Spinal cord (tissue), 10 donors: ENCODE data around the gene HECW1. TPM values are rescaled to one million over a fixed set of nuclear protein-coding genes. Genes with fewer than 3 reads are reported as not detected.
A peak's percentile ranks its signal among the peaks of the same experiment; 100 is the strongest.

Experiments used
- DNase-seq, 6 donors: peaks; one replicate each; pipeline versions ENCODE4 v3.0.0 to v3.0.0-alpha.2; 2013 to 2015; ENCODE audit warnings: low spot score in 6 of 6, low read depth in 4 of 6
- H3K27ac ChIP-seq: one replicate; pipeline ENCODE4 v1.5.1; 2013; ENCODE audit warnings: low read depth, low read length, control low read depth
- H3K27me3 ChIP-seq: one replicate; pipeline ENCODE4 v1.6.1; 2013; ENCODE audit warnings: low read length; ENCODE audit not compliant: control insufficient read depth, insufficient read depth
- H3K36me3 ChIP-seq: one replicate; pipeline ENCODE4 v1.6.1; 2013; ENCODE audit warnings: low read length; ENCODE audit not compliant: control insufficient read depth, insufficient read depth
- H3K4me1 ChIP-seq: one replicate; pipeline ENCODE4 v1.6.1; 2013; ENCODE audit warnings: low read length; ENCODE audit not compliant: control insufficient read depth, insufficient read depth
- H3K4me3 ChIP-seq: one replicate; pipeline ENCODE4 v1.5.1; 2013; ENCODE audit warnings: low read depth, low read length, control low read depth
- H3K9me3 ChIP-seq: one replicate; pipeline ENCODE4 v1.6.1; 2013; ENCODE audit warnings: low read length; ENCODE audit not compliant: control insufficient read depth, insufficient read depth
- WGBS: methylation state at CpG from one replicate; pipeline ENCODE4 v1.1.5; 2013; ENCODE audit warnings: missing lambda C conversion rate; ENCODE audit not compliant: insufficient coverage; 5-methylcytosine and 5-hydroxymethylcytosine counted together
- polyA plus RNA-seq, 2 donors: library from polyadenylated mRNA; unstranded; fragments of 120-200 nt; gene quantifications; one replicate each; pipeline ENCODE4 v1.2.1, GENCODE V29; 2013; ENCODE audit not compliant: insufficient read length in 2 of 2
- total RNA-seq, 2 donors: library from RNA; depleted of rRNA in 1 of 2; stranded (reverse); fragments of 120-200 nt in 1 of 2; fragments of >200 nt in 1 of 2; gene quantifications; one replicate each; pipeline versions ENCODE4 v1.2.3 to v1.2.4, GENCODE V29; 2013 to 2014
- donor health status: healthy.

The HECW1 gene
- total and polyA plus RNA-seq, 4 donors, result 10.7 to 23.5 (median 18.4) TPM

DNA sequence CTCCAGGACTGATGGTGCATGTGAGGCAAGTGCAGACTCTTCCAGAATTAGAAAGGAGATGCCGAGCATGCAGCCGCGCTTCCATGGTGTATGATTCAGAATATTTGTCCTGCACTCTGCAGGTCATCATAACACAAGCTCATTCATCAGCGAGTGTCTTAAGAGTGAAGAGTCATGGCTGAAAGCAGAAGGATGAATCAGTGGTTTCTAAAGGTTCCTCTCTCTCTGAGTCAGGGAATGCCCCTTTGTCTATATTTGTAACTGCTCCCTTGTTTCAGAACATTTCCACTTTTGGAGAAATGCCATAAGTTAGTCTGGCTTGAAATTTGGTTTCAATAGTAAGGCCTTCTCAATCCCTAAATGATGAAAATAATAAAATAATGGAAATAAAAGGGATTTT is 52.3 kb downstream of the HECW1 start:
- H3K36me3 ChIP-seq, result no peaks in the 10 kb centered on the region
- peak in 3 of 6 donors; percentile 7 to 63 (median 30) for DNase-seq
- H3K4me1 ChIP-seq, result peaks cover 7% of the 10 kb centered on the region
- no peak overlapping the region for H3K4me3 ChIP-seq
- H3K27me3 ChIP-seq, result no peaks in the 10 kb centered on the region
- H3K9me3 ChIP-seq, result no peaks in the 10 kb centered on the region
- WGBS, result no CpG with 5 or more reads among the region's 4 CpGs
- H3K27ac ChIP-seq, result no peak overlapping the region

DNA sequence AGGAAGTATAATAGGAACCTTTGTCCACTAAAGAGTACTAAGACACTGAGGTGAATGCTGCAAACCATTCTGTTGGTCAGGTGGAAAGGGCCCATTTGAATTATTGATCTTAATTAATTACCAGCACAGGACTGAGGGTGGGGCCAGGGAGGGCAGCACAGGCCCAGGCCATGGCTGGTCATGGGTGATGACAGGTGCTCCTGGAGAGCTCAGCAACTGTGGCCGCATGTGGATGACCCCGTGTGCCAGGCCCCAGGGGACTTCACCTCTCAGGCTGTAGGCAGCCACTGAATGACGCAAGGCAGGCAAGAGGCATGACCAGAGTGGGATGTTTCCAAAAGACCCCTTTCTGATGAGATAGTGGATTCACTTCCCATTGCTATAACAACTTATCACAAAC is 54.2 kb downstream of the HECW1 start:
- no peaks in the 10 kb centered on the region for H3K36me3 ChIP-seq
- H3K27me3 ChIP-seq, result no peaks in the 10 kb centered on the region
- peaks cover 10% of the 10 kb centered on the region for H3K4me1 ChIP-seq
- 96% methylated on average over 3 of the region's 3 CpGs for WGBS
- no peaks in the 10 kb centered on the region for H3K9me3 ChIP-seq
- H3K27ac ChIP-seq, result no peak overlapping the region
- no peak overlapping the region for H3K4me3 ChIP-seq
- DNase-seq, result no peak

DNA sequence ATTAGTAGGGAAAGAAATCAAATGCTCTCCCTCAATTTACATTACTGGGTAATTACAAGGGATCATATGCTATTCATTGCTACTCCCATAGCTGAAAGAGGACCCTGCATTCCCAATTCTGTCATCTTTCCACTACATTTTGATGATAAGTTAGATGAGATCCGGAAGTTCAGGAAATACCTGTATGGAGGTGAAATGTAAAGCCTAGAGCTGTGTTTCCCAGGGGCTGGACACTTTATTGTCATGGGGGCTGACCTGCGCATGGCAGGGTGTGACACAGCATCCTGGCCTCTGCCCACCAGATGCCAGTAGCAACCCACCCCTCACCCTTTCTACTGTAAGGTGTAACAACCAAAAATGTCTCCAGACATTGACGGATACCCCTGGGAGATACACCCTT is 56.6 kb downstream of the HECW1 start:
- no peaks in the 10 kb centered on the region for H3K36me3 ChIP-seq
- H3K27me3 ChIP-seq, result no peaks in the 10 kb centered on the region
- no peak overlapping the region for H3K27ac ChIP-seq
- no peaks in the 10 kb centered on the region for H3K9me3 ChIP-seq
- H3K4me3 ChIP-seq, result no peak overlapping the region
- 78% methylated on average over 2 of the region's 3 CpGs for WGBS
- no peak for DNase-seq
- peaks cover 10% of the 10 kb centered on the region for H3K4me1 ChIP-seq

- Histone ChIP-seq H3K4me1 (peaks cover 4% of the 10 kb centered on the region), H3K27me3 (no peaks in the 10 kb centered on the region), H3K4me3 (no peak overlapping the region), H3K36me3 (no peaks in the 10 kb centered on the region), H3K27ac (peak overlapping the region; percentile 44), H3K9me3 (no peaks in the 10 kb centered on the region)
- DNase-seq, result peak in 2 of 6 donors; percentile 35 to 42
- 34% methylated on average over 3 of the region's 3 CpGs for WGBS
Observed at GRCh38 chr7:43170571-43170970, 58.1 kb downstream of the HECW1 start.

DNA sequence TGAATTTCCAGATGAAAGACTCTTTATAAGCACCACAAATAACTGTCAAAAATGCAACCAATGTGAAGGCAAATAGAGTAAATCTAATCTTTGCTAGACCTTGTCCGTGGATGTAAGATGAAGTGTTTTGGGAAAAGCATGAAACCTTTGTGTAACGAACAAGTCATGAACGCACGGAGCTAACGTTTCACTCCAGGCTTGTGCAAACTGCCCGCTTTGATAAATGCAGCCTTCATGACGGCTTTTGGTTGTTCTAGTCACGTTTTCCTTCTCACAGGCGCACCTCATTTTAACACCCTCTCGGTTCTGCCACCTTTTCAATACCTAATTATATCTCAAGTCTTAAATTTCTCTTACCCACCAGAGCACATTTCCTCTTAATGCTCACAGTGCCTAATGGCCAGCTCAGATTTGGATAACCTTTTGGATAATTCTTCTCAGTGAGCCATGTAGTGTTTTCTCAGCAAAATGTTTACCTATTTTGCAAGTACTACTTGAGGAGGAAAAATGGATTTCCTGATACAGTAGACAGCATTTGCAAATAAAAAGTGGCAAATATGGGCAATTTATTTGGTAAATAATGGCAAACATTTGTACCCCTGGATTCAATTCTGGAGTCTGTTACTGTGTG is 63.2 kb downstream of the HECW1 start:
- WGBS, result 82% methylated on average over 10 of the region's 10 CpGs
- Histone ChIP-seq H3K36me3 (no peaks in the 10 kb centered on the region), H3K4me3 (no peak overlapping the region), H3K27me3 (no peaks in the 10 kb centered on the region), H3K9me3 (no peaks in the 10 kb centered on the region), H3K27ac (no peak overlapping the region), H3K4me1 (peaks cover 1% of the 10 kb centered on the region)
- peak in 1 of 6 donors; percentile 63 for DNase-seq

GRCh38 chr7:43179393-43179792 is 66.9 kb downstream of the HECW1 start:
- Histone ChIP-seq H3K9me3 (peaks cover 2% of the 10 kb centered on the region), H3K27ac (no peak overlapping the region), H3K4me3 (no peak overlapping the region), H3K27me3 (no peaks in the 10 kb centered on the region), H3K4me1 (no peaks in the 10 kb centered on the region), H3K36me3 (no peaks in the 10 kb centered on the region)
- no CpG with 5 or more reads among the region's 2 CpGs for WGBS
- DNase-seq, result no peak

DNA sequence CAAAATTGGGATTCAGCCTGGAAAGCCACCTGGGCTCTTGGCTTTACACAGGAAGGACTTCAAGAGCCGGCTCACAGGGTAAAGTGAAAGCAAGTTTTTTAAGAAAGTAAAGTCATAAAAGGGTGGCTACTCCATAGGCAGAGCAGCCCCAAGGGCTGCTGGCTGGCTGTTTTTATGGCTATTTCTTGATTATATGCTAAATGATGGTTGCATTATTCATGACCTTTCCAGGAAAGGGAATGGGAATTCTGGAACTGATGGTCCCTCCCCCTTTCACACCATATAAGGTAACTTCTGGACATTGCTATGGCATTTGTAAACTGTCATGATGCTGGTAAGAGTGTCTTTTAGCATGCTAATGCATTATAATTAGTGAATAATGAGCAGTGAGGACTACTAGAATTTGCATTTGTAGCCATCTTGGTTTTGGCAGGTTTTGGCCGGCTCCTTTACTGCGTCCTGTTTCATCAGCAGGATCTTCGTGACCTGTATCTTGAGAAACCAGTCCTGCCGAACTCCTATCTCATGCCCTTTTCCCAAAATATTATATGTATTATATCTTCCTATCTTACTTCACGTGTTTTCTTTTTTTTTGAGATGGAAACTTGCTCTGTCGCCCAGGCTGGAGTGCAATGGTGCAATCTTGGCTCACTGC is 80.5 kb downstream of the HECW1 start:
- H3K27ac ChIP-seq, result no peak overlapping the region
- peaks cover 4% of the 10 kb centered on the region for H3K36me3 ChIP-seq
- peaks cover 7% of the 10 kb centered on the region for H3K4me1 ChIP-seq
- 87% methylated on average over 3 of the region's 7 CpGs for WGBS
- no peak overlapping the region for H3K4me3 ChIP-seq
- H3K9me3 ChIP-seq, result no peaks in the 10 kb centered on the region
- no peak for DNase-seq
- H3K27me3 ChIP-seq, result no peaks in the 10 kb centered on the region

DNA sequence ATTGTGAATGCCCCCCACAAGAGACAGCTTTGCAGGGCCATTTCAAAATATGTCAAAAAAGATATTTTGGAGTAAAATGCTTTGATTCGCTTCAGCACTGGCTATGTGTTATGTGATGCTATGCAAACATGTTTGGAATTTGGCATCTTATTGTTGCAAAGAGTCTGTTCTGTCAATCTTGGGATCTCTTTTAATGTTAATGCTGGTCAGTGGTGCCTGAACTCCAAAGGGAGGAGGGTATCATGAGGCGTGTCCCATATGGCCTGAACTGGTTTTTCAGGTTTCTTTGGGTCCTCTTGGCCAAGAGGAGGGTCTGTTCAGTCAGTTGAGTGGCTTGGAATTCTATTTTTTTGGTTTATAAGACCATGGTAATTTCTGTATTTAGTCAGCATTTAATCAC is 81.4 kb downstream of the HECW1 start:
- peaks cover 7% of the 10 kb centered on the region for H3K4me1 ChIP-seq
- WGBS, result 89% methylated on average over 1 of the region's 2 CpGs

DNA sequence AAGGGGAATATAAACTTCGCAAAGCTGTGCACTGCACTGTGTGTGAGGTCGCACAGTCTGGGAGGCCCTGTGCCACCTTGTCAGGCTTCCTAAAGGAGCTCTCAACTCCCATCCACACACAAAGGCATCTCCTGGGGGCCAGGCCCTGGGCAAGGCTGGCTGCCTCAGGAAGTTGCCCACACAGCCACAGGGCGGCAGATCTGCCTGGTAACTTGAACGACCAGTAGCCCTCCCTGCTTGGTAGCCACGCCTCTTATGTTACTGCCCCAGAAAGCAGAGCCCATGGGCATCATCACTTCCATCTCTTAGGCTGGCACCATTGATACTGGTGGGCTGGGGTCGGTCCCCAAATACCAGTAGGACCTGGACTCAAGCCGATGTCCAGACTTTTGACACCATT is 82.8 kb downstream of the HECW1 start:
- no peak overlapping the region for H3K4me3 ChIP-seq
- 72% methylated on average over 5 of the region's 7 CpGs for WGBS
- peaks cover 7% of the 10 kb centered on the region for H3K4me1 ChIP-seq
- H3K27ac ChIP-seq, result no peak overlapping the region
- H3K9me3 ChIP-seq, result no peaks in the 10 kb centered on the region
- no peaks in the 10 kb centered on the region for H3K27me3 ChIP-seq
- DNase-seq, result no peak
- peaks cover 10% of the 10 kb centered on the region for H3K36me3 ChIP-seq

More for the DNA sequence above, 81.4 kb downstream of the HECW1 start:
- Histone ChIP-seq H3K4me3 (no peak overlapping the region), H3K27ac (no peak overlapping the region), H3K27me3 (no peaks in the 10 kb centered on the region), H3K36me3 (peaks cover 10% of the 10 kb centered on the region), H3K9me3 (no peaks in the 10 kb centered on the region)
- DNase-seq, result no peak

- peaks cover 7% of the 10 kb centered on the region for H3K4me1 ChIP-seq
- no peak overlapping the region for H3K4me3 ChIP-seq
- H3K9me3 ChIP-seq, result no peaks in the 10 kb centered on the region
- 89% methylated on average over 3 of the region's 5 CpGs for WGBS
- H3K27ac ChIP-seq, result no peak overlapping the region
- peaks cover 10% of the 10 kb centered on the region for H3K36me3 ChIP-seq
- no peaks in the 10 kb centered on the region for H3K27me3 ChIP-seq
- DNase-seq, result no peak
Observed at GRCh38 chr7:43195768-43196167, 83.3 kb downstream of the HECW1 start.
